HepG2 (cell line): ENCODE data around the gene TANGO6. TPM values are rescaled to one million over a fixed set of nuclear protein-coding genes. Genes with fewer than 3 reads are reported as not detected.

ENCODE experiments used
- ATAC-seq: fragments of 200-7000 bp; cut with Tn5 transposase; 3 replicates; pipeline ENCODE4 v1.9.1; 2020; ENCODE audit warnings: mild to moderate bottlenecking, moderate library complexity
- BruUV-seq: library from RNA; stranded (reverse); fragments of 400-500 nt; replicated peaks from 2 replicates; lab custom pipeline; 2021; lab: Mats Ljungman, UMichigan
- CTCF ChIA-PET: fragments of 300-600 bp; formaldehyde crosslinking; extraction: SDS; loops from one replicate; lab custom pipeline; 2021; ENCODE audit warnings: low total read pairs, inconsistent platforms, low intra/inter-chr PET ratio; lab: Yijun Ruan, JAX
- POLR2A ChIA-PET: fragments of 350-600 bp; sonication (Branson Sonifier 250); formaldehyde crosslinking; loops from one replicate; lab custom pipeline; 2020; ENCODE audit warnings: antibody characterized with exemption, inconsistent platforms; lab: Yijun Ruan, JAX
- DNase-seq: peaks from one replicate; pipeline ENCODE4 v3.0.0-alpha.2; 2015; ENCODE audit warnings: low spot score
- FAIRE-seq: peaks from 3 replicates; lab custom pipeline; 2011; peaks lifted over from hg19 to GRCh38; lab: Jason Lieb, UNC
- H2AFZ ChIP-seq: one replicate; pipeline ENCODE4 v1.6.1; 2011; ENCODE audit warnings: low read length, inconsistent platforms
- H3K27ac ChIP-seq: fragments of 300-600 bp; 3 replicates; pipeline ENCODE4 v1.8.0; 2011; ENCODE audit warnings: mixed run types, mild to moderate bottlenecking, mixed read lengths, low read length, inconsistent platforms; ENCODE audit not compliant: insufficient read depth; ENCODE audit errors: extremely low read length
- H3K27me3 ChIP-seq, 2 experiments: fragments of 200-600 bp in 1 of 2; 2 replicates in 1 of 2; 3 replicates in 1 of 2; pipeline versions ENCODE4 v1.6.0 to v1.8.0; 2011; ENCODE audit warnings: low read length in 2 of 2, mild to moderate bottlenecking in 2 of 2, moderate library complexity in 2 of 2, inconsistent platforms in 1 of 2; ENCODE audit not compliant: insufficient read depth in 2 of 2, control insufficient read depth in 1 of 2
- H3K36me3 ChIP-seq, 2 experiments: fragments of 200-600 bp in 1 of 2; replicated peaks in 1 of 2; 2 replicates in 1 of 2; 3 replicates in 1 of 2; pipeline versions ENCODE4 v1.5.1 to v1.8.0; 2011; ENCODE audit warnings: low read length in 2 of 2, inconsistent platforms in 1 of 2; ENCODE audit not compliant: insufficient read depth in 2 of 2, control insufficient read depth in 1 of 2
- H3K4me1 ChIP-seq: 2 replicates; pipeline ENCODE4 v1.5.1; 2012; ENCODE audit warnings: low read length, inconsistent platforms; ENCODE audit not compliant: insufficient read depth
- H3K4me2 ChIP-seq: 2 replicates; pipeline ENCODE4 v1.6.0; 2011; ENCODE audit warnings: low read depth, low read length, inconsistent platforms
- H3K4me3 ChIP-seq, 3 experiments: fragments of 200-600 bp in 1 of 3; sonication (generic), shearing (Covaris generic) in 1 of 3; replicated peaks in 1 of 3; 2 replicates each; pipeline ENCODE4 v1.5.1; 2011 to 2016; ENCODE audit warnings: low read length in 3 of 3, inconsistent platforms in 2 of 3, low read depth in 2 of 3, mild to moderate bottlenecking in 2 of 3, control low read depth in 1 of 3, mixed read lengths in 1 of 3; ENCODE audit not compliant: insufficient read depth in 1 of 3
- H3K79me2 ChIP-seq: one replicate; pipeline ENCODE4 v1.6.1; 2011; ENCODE audit warnings: low read length, inconsistent platforms; ENCODE audit not compliant: insufficient read depth
- H3K9ac ChIP-seq: 2 replicates; pipeline ENCODE4 v1.6.0; 2011; ENCODE audit warnings: mild to moderate bottlenecking, low read depth, low read length, inconsistent platforms; ENCODE audit not compliant: insufficient read depth
- H3K9me3 ChIP-seq: 2 replicates; pipeline ENCODE4 v1.5.1; 2012; ENCODE audit warnings: mild to moderate bottlenecking, low read length
- H4K20me1 ChIP-seq: 2 replicates; pipeline ENCODE4 v1.6.0; 2011; ENCODE audit warnings: inconsistent platforms, mild to moderate bottlenecking, low read length, moderate library complexity; ENCODE audit not compliant: insufficient read depth
- BORCS8-MEF2B ChIP-seq: sonication (generic); formaldehyde crosslinking; IDR thresholded peaks from 2 replicates; pipeline ENCODE4 v1.8.0; 2022; ENCODE audit warnings: mild to moderate bottlenecking, missing genetic modification reagents
- DNMT1 ChIP-seq: sonication (generic); formaldehyde crosslinking; IDR thresholded peaks from 2 replicates; pipeline ENCODE4 v1.5.1; 2020; ENCODE audit warnings: mild to moderate bottlenecking, missing genetic modification reagents
- DPF2 ChIP-seq: sonication (generic); formaldehyde crosslinking; IDR thresholded peaks from 2 replicates; pipeline ENCODE4 v1.4.0; 2020; ENCODE audit warnings: mild to moderate bottlenecking, low read depth, missing genetic modification reagents, borderline replicate concordance
- GLMP ChIP-seq: sonication (generic); formaldehyde crosslinking; IDR thresholded peaks from 2 replicates; pipeline ENCODE4 v1.9.0; 2021; ENCODE audit warnings: missing genetic modification reagents, mild to moderate bottlenecking, borderline replicate concordance
- HMG20A ChIP-seq: IDR thresholded peaks from 2 replicates; pipeline ENCODE4 v1.6.1; 2016; ENCODE audit warnings: borderline replicate concordance
- JARID2 ChIP-seq: sonication (generic); formaldehyde crosslinking; IDR thresholded peaks from 2 replicates; pipeline ENCODE4 v1.8.1; 2023; ENCODE audit warnings: missing genetic modification reagents, inconsistent platforms; ENCODE audit not compliant: insufficient replicate concordance
- KAT7 ChIP-seq: IDR thresholded peaks from 2 replicates; pipeline ENCODE4 v1.6.1; 2018; ENCODE audit warnings: borderline replicate concordance, missing compliant biosample characterization
- MTA1 ChIP-seq: sonication (generic); formaldehyde crosslinking; IDR thresholded peaks from 2 replicates; pipeline ENCODE4 v1.4.0; 2020; ENCODE audit warnings: missing genetic modification reagents, mild to moderate bottlenecking, borderline replicate concordance
- SMAD1 ChIP-seq: sonication (generic); formaldehyde crosslinking; IDR thresholded peaks from 2 replicates; pipeline ENCODE4 v1.4.0; 2020; ENCODE audit warnings: missing genetic modification reagents, low read depth, mild to moderate bottlenecking, borderline replicate concordance
- ZFP1 ChIP-seq: IDR thresholded peaks from 2 replicates; pipeline ENCODE4 v1.6.1; 2016
- ZNF678 ChIP-seq: sonication (generic); formaldehyde crosslinking; IDR thresholded peaks from 2 replicates; pipeline ENCODE4 v1.4.0; 2020; ENCODE audit warnings: mild to moderate bottlenecking, missing genetic modification reagents
- ZNF878 ChIP-seq: sonication (generic); formaldehyde crosslinking; IDR thresholded peaks from 2 replicates; pipeline ENCODE4 v1.8.1; 2023; ENCODE audit warnings: mild to moderate bottlenecking, missing genetic modification reagents, moderate library complexity
- ZSCAN21 ChIP-seq: sonication (generic); formaldehyde crosslinking; IDR thresholded peaks from 2 replicates; pipeline ENCODE4 v1.8.0; 2022; ENCODE audit warnings: mild to moderate bottlenecking, missing genetic modification reagents, moderate library complexity, borderline replicate concordance
- WGBS: methylation state at CpG from one replicate; pipeline ENCODE4 v1.1.6; 2017; ENCODE audit warnings: low lambda C conversion rate; 5-methylcytosine and 5-hydroxymethylcytosine counted together
- in situ Hi-C: cut with HindIII; loops from 2 replicates; pipeline ENCODE4 v1.10.0; 2017; ENCODE audit warnings: low pct_unique_long_range_greater_than_20kb; ENCODE audit not compliant: extremely low pct_ligation_motif_present
- intact Hi-C: fragments of 100-400 bp; cut with micrococcal nuclease; formaldehyde crosslinking; loops from one replicate; pipeline ENCODE4 v1.10.0; 2022; ENCODE audit not compliant: unreplicated experiment
- polyA plus RNA-seq, 8 experiments: library from polyadenylated mRNA; depleted of rRNA in 3 of 8; stranded (reverse) in 7 of 8; unstranded in 1 of 8; fragments of >200 nt; fragmentation: Illumina TruSeq in 4 of 8; extraction: Trizol in 4 of 8; gene quantifications; 2 replicates each; pipeline versions ENCODE4 v1.2.1 to v1.2.3, GENCODE V29; 2011 to 2016; ENCODE audit warnings: low read depth in 4 of 8, missing spikeins in 1 of 8, mixed read lengths in 1 of 8; ENCODE audit not compliant: insufficient read depth in 1 of 8
- total RNA-seq, 5 experiments: library from RNA; depleted of rRNA; stranded (reverse); fragments of >200 nt; fragmentation: Illumina TruSeq; extraction: Trizol; gene quantifications; 2 replicates each; pipeline ENCODE4 v1.2.3, GENCODE V29; 2016; ENCODE audit warnings: low read depth in 1 of 5
- TF ChIP-seq, protein P1 (sequence below): sonication (generic); formaldehyde crosslinking; IDR thresholded peaks from 2 replicates; pipeline ENCODE4 v1.8.0; 2023; ENCODE audit warnings: mild to moderate bottlenecking, missing genetic modification reagents
- TF ChIP-seq, protein P2 (sequence below): sonication (generic); formaldehyde crosslinking; IDR thresholded peaks from 2 replicates; pipeline ENCODE4 v1.4.0; 2020; ENCODE audit warnings: mild to moderate bottlenecking, missing genetic modification reagents, borderline replicate concordance
- TF ChIP-seq, protein P3 (sequence below): sonication (generic); formaldehyde crosslinking; IDR thresholded peaks from 2 replicates; pipeline ENCODE4 v1.5.1; 2020; ENCODE audit warnings: mild to moderate bottlenecking, missing genetic modification reagents, borderline replicate concordance

TANGO6 gene
- total and polyA plus RNA-seq, 2 of the 13 experiments (the other 11 are each of a cell fraction or from before 2014, with no cell fraction given) = 7.2 to 13.3 TPM

DNA sequence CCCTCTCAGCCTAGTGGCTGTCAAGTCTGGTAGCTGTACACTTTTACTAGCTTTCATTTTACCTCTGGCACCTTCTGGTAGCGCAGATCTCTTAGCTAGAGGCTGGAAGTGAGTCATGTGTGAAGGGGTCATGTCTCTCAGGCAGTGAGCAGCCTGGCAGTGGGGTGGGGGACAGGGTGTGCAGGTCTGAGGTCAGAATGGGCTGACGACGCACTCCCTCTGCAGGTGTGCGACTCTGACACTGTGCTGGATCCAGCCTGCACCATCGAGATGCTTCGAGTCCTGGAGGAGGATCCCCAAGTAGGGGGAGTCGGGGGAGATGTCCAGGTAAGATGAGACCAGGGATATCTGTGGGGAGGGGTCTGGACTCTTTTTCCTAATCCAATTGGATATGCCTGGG is 269.9 kb downstream of the TANGO6 start:
- Histone ChIP-seq H3K4me1 (no peaks in the 10 kb centered on the region), H2AFZ (no peak overlapping the region), H3K4me2 (no peak overlapping the region), H3K4me3 (no peak overlapping the region), H3K27me3 (no peaks in the 10 kb centered on the region), H4K20me1 (no peaks in the 10 kb centered on the region), H3K79me2 (no peaks in the 10 kb centered on the region), H3K9ac (no peak overlapping the region), H3K27ac (no peak overlapping the region), H3K9me3 (no peaks in the 10 kb centered on the region), H3K36me3 (peaks cover 1 to 14% of the 10 kb centered on the region in 2 experiments; a peak in 4 of 5 replicates)
- in situ Hi-C loops = loop anchor here (25.0 kb wide), 1 partner anchor 401 kb away; no protein-coding TSS in a partner anchor
- CTCF ChIA-PET = interaction anchor here (0.7 kb wide), 1 partner anchor 11 kb away, joined by 4 read pairs; no protein-coding TSS in a partner anchor
- 97% methylated on average over 5 of the region's 7 CpGs for WGBS
- FAIRE-seq = no peak
- no TSS peak for BruUV-seq
- intact Hi-C loops = no loop called here
- POLR2A ChIA-PET = no interaction called here
- peak; percentile 5; the same call in 2 of the 3 replicates for ATAC-seq
- no peak for DNase-seq
- TF ChIP-seq, protein P1, sequence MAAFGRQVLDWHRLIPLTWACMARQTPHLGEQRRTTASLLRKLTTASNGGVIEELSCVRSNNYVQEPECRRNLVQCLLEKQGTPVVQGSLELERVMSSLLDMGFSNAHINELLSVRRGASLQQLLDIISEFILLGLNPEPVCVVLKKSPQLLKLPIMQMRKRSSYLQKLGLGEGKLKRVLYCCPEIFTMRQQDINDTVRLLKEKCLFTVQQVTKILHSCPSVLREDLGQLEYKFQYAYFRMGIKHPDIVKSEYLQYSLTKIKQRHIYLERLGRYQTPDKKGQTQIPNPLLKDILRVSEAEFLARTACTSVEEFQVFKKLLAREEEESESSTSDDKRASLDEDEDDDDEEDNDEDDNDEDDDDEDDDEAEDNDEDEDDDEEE = no peak
- TF ChIP-seq SMAD1 (CRISPR knock-in tag) = no peak
- TF ChIP-seq DNMT1 (CRISPR knock-in tag) = no peak
- no peak for TF ChIP-seq ZNF878 (CRISPR knock-in tag)
- TF ChIP-seq BORCS8-MEF2B (CRISPR knock-in tag) = no peak
- no peak for TF ChIP-seq JARID2 (CRISPR knock-in tag)
- TF ChIP-seq ZSCAN21 (CRISPR knock-in tag) = no peak
- no peak for TF ChIP-seq DPF2 (CRISPR knock-in tag)
- TF ChIP-seq GLMP (CRISPR knock-in tag) = no peak
- TF ChIP-seq, protein P2, sequence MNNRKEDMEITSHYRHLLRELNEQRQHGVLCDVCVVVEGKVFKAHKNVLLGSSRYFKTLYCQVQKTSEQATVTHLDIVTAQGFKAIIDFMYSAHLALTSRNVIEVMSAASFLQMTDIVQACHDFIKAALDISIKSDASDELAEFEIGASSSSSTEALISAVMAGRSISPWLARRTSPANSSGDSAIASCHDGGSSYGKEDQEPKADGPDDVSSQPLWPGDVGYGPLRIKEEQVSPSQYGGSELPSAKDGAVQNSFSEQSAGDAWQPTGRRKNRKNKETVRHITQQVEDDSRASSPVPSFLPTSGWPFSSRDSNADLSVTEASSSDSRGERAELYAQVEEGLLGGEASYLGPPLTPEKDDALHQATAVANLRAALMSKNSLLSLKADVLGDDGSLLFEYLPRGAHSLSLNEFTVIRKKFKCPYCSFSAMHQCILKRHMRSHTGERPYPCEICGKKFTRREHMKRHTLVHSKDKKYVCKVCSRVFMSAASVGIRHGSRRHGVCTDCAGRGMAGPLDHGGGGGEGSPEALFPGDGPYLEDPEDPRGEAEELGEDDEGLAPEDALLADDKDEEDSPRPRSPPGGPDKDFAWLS (CRISPR knock-in tag) = no peak
- no peak for TF ChIP-seq ZFP1 (CRISPR knock-in tag)
- no peak for TF ChIP-seq HMG20A (CRISPR knock-in tag)
- no peak for TF ChIP-seq ZNF678
- TF ChIP-seq MTA1 (CRISPR knock-in tag) = no peak
- no peak for TF ChIP-seq KAT7
- TF ChIP-seq, protein P3, sequence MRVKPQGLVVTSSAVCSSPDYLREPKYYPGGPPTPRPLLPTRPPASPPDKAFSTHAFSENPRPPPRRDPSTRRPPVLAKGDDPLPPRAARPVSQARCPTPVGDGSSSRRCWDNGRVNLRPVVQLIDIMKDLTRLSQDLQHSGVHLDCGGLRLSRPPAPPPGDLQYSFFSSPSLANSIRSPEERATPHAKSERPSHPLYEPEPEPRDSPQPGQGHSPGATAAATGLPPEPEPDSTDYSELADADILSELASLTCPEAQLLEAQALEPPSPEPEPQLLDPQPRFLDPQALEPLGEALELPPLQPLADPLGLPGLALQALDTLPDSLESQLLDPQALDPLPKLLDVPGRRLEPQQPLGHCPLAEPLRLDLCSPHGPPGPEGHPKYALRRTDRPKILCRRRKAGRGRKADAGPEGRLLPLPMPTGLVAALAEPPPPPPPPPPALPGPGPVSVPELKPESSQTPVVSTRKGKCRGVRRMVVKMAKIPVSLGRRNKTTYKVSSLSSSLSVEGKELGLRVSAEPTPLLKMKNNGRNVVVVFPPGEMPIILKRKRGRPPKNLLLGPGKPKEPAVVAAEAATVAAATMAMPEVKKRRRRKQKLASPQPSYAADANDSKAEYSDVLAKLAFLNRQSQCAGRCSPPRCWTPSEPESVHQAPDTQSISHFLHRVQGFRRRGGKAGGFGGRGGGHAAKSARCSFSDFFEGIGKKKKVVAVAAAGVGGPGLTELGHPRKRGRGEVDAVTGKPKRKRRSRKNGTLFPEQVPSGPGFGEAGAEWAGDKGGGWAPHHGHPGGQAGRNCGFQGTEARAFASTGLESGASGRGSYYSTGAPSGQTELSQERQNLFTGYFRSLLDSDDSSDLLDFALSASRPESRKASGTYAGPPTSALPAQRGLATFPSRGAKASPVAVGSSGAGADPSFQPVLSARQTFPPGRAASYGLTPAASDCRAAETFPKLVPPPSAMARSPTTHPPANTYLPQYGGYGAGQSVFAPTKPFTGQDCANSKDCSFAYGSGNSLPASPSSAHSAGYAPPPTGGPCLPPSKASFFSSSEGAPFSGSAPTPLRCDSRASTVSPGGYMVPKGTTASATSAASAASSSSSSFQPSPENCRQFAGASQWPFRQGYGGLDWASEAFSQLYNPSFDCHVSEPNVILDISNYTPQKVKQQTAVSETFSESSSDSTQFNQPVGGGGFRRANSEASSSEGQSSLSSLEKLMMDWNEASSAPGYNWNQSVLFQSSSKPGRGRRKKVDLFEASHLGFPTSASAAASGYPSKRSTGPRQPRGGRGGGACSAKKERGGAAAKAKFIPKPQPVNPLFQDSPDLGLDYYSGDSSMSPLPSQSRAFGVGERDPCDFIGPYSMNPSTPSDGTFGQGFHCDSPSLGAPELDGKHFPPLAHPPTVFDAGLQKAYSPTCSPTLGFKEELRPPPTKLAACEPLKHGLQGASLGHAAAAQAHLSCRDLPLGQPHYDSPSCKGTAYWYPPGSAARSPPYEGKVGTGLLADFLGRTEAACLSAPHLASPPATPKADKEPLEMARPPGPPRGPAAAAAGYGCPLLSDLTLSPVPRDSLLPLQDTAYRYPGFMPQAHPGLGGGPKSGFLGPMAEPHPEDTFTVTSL (CRISPR knock-in tag) = no peak
